HEK293 (cell line): ENCODE results near the gene PRR19.

Source experiments
- CTCF ChIA-PET: fragments of 350-600 bp; formaldehyde crosslinking; extraction: SDS; loops from one replicate; lab custom pipeline; 2021; ENCODE audit warnings: antibody characterized with exemption; lab: Yijun Ruan, JAX
- POLR2A ChIA-PET: fragments of 300-600 bp; formaldehyde crosslinking; extraction: SDS; loops from one replicate; lab custom pipeline; 2020; ENCODE audit warnings: antibody characterized with exemption, inconsistent platforms; lab: Yijun Ruan, JAX
- H3K27ac ChIP-seq: fragments of 200-500 bp; sonication (Bioruptor generic); 2 replicates; pipeline ENCODE4 v1.5.1; 2014; ENCODE audit warnings: low read depth, low read length, control low read depth, inconsistent platforms; ENCODE audit errors: extremely low read depth
- H3K36me3 ChIP-seq, 2 experiments: fragments of 200-500 bp in 1 of 2; sonication (Bioruptor generic) in 1 of 2; 1 replicate in 1 of 2; 2 replicates in 1 of 2; pipeline ENCODE4 v1.5.1; 2014 to 2017; ENCODE audit warnings: inconsistent platforms in 2 of 2, low read length in 2 of 2; ENCODE audit not compliant: control insufficient read depth in 2 of 2, insufficient read depth in 1 of 2
- H3K4me1 ChIP-seq: fragments of 200-500 bp; sonication (Bioruptor generic); 2 replicates; pipeline ENCODE4 v1.5.1; 2014; ENCODE audit warnings: mild to moderate bottlenecking, low read length, inconsistent platforms; ENCODE audit not compliant: control insufficient read depth, insufficient read depth
- H3K4me3 ChIP-seq: 2 replicates; pipeline ENCODE4 v1.5.1; 2011; ENCODE audit warnings: low read depth, mild to moderate bottlenecking, control low read depth, low read length, moderate library complexity
- H3K9me3 ChIP-seq: fragments of 200-500 bp; sonication (Bioruptor generic); 2 replicates; pipeline ENCODE4 v1.5.1; 2014; ENCODE audit warnings: low read depth, low read length, inconsistent platforms; ENCODE audit not compliant: control insufficient read depth, insufficient read depth
- KLF1 ChIP-seq: fragments of 450-650 bp; formaldehyde crosslinking; IDR thresholded peaks from 2 replicates; pipeline ENCODE4 v1.5.1; 2016; ENCODE audit warnings: missing biosample characterization, missing genetic modification characterization
- MZF1 ChIP-seq: fragments of 450-650 bp; formaldehyde crosslinking; IDR thresholded peaks from 2 replicates; pipeline ENCODE4 v1.5.1; 2017; ENCODE audit warnings: missing biosample characterization, missing genetic modification characterization, borderline replicate concordance
- SP2 ChIP-seq: fragments of 450-650 bp; formaldehyde crosslinking; IDR thresholded peaks from 2 replicates; pipeline ENCODE4 v1.5.1; 2016; ENCODE audit warnings: missing biosample characterization, missing genetic modification characterization
- ZNF133 ChIP-seq: fragments of 450-650 bp; formaldehyde crosslinking; IDR thresholded peaks from 2 replicates; pipeline ENCODE4 v1.5.1; 2016; ENCODE audit warnings: missing biosample characterization, missing genetic modification characterization
- ZNF2 ChIP-seq: fragments of 450-650 bp; formaldehyde crosslinking; IDR thresholded peaks from 2 replicates; pipeline ENCODE4 v1.5.1; 2016; ENCODE audit warnings: missing biosample characterization, missing genetic modification characterization
- ZNF350 ChIP-seq: fragments of 450-650 bp; formaldehyde crosslinking; IDR thresholded peaks from 2 replicates; pipeline ENCODE4 v1.5.0; 2017; ENCODE audit warnings: missing biosample characterization, mild to moderate bottlenecking, missing genetic modification characterization
- ZNF394 ChIP-seq: fragments of 450-650 bp; formaldehyde crosslinking; IDR thresholded peaks from 2 replicates; pipeline ENCODE4 v1.5.1; 2016; ENCODE audit warnings: missing biosample characterization, missing genetic modification characterization, mild to moderate bottlenecking, moderate library complexity, borderline replicate concordance
- ZNF530 ChIP-seq: fragments of 450-650 bp; formaldehyde crosslinking; IDR thresholded peaks from 2 replicates; pipeline ENCODE4 v1.5.1; 2016; ENCODE audit warnings: low read depth, missing biosample characterization, missing genetic modification characterization
- ZNF560 ChIP-seq: fragments of 450-650 bp; formaldehyde crosslinking; IDR thresholded peaks from 2 replicates; pipeline ENCODE4 v1.5.1; 2017; ENCODE audit warnings: missing biosample characterization, missing genetic modification characterization, borderline replicate concordance
- ZNF585B ChIP-seq: fragments of 450-650 bp; formaldehyde crosslinking; IDR thresholded peaks from 2 replicates; pipeline ENCODE4 v1.5.1; 2016; ENCODE audit warnings: missing biosample characterization, missing genetic modification characterization
- ZNF626 ChIP-seq: fragments of 450-650 bp; sonication (Bioruptor Pico); formaldehyde crosslinking; IDR thresholded peaks from 2 replicates; pipeline ENCODE4 v1.5.1; 2018; ENCODE audit warnings: missing biosample characterization, missing genetic modification characterization, inconsistent platforms
- ZNF76 ChIP-seq: fragments of 450-650 bp; formaldehyde crosslinking; IDR thresholded peaks from 2 replicates; pipeline ENCODE4; 2016; ENCODE audit warnings: low read depth, missing biosample characterization, missing genetic modification characterization, borderline replicate concordance
- ZNF768 ChIP-seq: fragments of 450-650 bp; formaldehyde crosslinking; IDR thresholded peaks from 2 replicates; pipeline ENCODE4 v1.5.1; 2018; ENCODE audit warnings: missing biosample characterization, mild to moderate bottlenecking, missing genetic modification characterization
- ZNF777 ChIP-seq: fragments of 450-650 bp; formaldehyde crosslinking; IDR thresholded peaks from 2 replicates; pipeline ENCODE4 v1.5.1; 2017; ENCODE audit warnings: missing biosample characterization, missing genetic modification characterization, borderline replicate concordance
- TF ChIP-seq, protein P1 (sequence below): fragments of 450-650 bp; formaldehyde crosslinking; optimal IDR thresholded peaks from 2 replicates; pipeline ENCODE3; 2016; ENCODE audit warnings: missing biosample characterization, mild to moderate bottlenecking, missing genetic modification characterization
- TF ChIP-seq, protein P2 (sequence below): fragments of 450-650 bp; formaldehyde crosslinking; IDR thresholded peaks from 2 replicates; pipeline ENCODE4 v1.5.1; 2016; ENCODE audit warnings: missing biosample characterization, missing genetic modification characterization
- TF ChIP-seq, protein P3 (sequence below): fragments of 450-650 bp; formaldehyde crosslinking; IDR thresholded peaks from 2 replicates; pipeline ENCODE4 v1.5.1; 2016; ENCODE audit warnings: missing biosample characterization, missing genetic modification characterization
- TF ChIP-seq, protein P4 (sequence below): fragments of 450-650 bp; IDR thresholded peaks from 2 replicates; pipeline ENCODE4 v1.5.1; 2018; ENCODE audit warnings: missing biosample characterization, mild to moderate bottlenecking, missing genetic modification characterization
- TF ChIP-seq, protein P5 (sequence below): fragments of 450-650 bp; formaldehyde crosslinking; IDR thresholded peaks from 2 replicates; pipeline ENCODE4 v1.5.1; 2016; ENCODE audit warnings: missing biosample characterization, missing genetic modification characterization, low read depth
- TF ChIP-seq, protein P6 (sequence below): fragments of 450-650 bp; formaldehyde crosslinking; IDR thresholded peaks from 2 replicates; pipeline ENCODE4 v1.5.1; 2017; ENCODE audit warnings: missing biosample characterization, missing genetic modification characterization
- TF ChIP-seq, protein P7 (sequence below): fragments of 450-650 bp; formaldehyde crosslinking; IDR thresholded peaks from 2 replicates; pipeline ENCODE4 v1.5.1; 2016; ENCODE audit warnings: missing biosample characterization, missing genetic modification characterization

PRR19 gene

DNA sequence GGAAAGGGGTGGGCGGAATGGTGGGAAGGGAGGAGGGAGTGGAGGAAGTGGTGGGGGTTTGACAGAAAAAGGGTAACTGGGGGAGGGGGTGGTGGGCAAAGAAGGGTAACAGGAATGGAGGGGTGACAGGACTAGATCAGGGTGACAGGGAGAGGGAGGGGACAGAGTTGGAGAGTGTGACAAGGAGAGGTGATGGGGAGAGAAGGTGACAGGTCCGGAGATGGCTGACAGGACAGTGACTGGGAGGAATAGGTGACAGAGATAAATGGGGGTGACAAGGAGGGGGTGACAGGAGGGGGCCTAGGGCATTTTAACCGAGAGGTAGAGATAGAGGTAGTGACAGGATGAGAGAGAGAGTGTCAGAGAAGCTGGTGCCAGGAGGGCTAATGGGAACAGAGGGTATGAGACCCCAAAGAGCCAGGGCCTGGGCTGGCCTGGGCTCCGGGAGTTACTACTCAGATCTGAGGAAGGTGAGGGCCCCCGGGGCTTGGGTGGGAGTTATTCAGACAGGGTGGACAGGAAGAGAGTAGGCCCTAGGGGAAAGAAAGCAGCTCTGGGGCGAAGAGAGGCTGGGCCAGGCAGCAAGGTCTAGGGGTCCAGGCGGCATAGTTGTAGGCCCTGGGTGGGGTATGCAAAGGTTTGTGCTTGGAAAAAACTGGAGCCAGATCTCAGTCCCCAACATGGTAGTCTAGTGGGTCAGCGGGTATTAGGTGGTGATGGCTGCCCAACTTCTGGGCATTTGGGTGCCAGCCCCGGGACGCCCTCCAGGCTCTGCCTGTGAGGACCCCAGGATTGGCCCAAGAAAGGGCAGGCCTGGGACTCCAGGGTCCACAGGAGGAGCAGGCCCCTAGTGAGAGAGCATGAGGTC lies 32.2 kb upstream of the PRR19 start (continued):
- TF ChIP-seq, protein P1, sequence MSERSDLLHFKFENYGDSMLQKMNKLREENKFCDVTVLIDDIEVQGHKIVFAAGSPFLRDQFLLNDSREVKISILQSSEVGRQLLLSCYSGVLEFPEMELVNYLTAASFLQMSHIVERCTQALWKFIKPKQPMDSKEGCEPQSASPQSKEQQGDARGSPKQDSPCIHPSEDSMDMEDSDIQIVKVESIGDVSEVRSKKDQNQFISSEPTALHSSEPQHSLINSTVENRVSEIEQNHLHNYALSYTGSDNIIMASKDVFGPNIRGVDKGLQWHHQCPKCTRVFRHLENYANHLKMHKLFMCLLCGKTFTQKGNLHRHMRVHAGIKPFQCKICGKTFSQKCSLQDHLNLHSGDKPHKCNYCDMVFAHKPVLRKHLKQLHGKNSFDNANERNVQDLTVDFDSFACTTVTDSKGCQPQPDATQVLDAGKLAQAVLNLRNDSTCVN, result no peak
- TF ChIP-seq, protein P2, sequence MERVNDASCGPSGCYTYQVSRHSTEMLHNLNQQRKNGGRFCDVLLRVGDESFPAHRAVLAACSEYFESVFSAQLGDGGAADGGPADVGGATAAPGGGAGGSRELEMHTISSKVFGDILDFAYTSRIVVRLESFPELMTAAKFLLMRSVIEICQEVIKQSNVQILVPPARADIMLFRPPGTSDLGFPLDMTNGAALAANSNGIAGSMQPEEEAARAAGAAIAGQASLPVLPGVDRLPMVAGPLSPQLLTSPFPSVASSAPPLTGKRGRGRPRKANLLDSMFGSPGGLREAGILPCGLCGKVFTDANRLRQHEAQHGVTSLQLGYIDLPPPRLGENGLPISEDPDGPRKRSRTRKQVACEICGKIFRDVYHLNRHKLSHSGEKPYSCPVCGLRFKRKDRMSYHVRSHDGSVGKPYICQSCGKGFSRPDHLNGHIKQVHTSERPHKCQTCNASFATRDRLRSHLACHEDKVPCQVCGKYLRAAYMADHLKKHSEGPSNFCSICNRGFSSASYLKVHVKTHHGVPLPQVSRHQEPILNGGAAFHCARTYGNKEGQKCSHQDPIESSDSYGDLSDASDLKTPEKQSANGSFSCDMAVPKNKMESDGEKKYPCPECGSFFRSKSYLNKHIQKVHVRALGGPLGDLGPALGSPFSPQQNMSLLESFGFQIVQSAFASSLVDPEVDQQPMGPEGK (tag by site-specific recombination), result peak; percentile 88
- TF ChIP-seq, protein P3, sequence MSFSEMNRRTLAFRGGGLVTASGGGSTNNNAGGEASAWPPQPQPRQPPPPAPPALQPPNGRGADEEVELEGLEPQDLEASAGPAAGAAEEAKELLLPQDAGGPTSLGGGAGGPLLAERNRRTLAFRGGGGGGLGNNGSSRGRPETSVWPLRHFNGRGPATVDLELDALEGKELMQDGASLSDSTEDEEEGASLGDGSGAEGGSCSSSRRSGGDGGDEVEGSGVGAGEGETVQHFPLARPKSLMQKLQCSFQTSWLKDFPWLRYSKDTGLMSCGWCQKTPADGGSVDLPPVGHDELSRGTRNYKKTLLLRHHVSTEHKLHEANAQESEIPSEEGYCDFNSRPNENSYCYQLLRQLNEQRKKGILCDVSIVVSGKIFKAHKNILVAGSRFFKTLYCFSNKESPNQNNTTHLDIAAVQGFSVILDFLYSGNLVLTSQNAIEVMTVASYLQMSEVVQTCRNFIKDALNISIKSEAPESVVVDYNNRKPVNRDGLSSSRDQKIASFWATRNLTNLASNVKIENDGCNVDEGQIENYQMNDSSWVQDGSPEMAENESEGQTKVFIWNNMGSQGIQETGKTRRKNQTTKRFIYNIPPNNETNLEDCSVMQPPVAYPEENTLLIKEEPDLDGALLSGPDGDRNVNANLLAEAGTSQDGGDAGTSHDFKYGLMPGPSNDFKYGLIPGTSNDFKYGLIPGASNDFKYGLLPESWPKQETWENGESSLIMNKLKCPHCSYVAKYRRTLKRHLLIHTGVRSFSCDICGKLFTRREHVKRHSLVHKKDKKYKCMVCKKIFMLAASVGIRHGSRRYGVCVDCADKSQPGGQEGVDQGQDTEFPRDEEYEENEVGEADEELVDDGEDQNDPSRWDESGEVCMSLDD (tag by site-specific recombination), result peak; percentile 96
- TF ChIP-seq SP2 (tag by site-specific recombination) (no peak; the same call in none of the 2 replicates), ZNF394 (tag by site-specific recombination) (no peak; the same call in 1 of the 2 replicates), ZNF530 (tag by site-specific recombination) (no peak), ZNF777 (no peak)
- TF ChIP-seq, protein P4, sequence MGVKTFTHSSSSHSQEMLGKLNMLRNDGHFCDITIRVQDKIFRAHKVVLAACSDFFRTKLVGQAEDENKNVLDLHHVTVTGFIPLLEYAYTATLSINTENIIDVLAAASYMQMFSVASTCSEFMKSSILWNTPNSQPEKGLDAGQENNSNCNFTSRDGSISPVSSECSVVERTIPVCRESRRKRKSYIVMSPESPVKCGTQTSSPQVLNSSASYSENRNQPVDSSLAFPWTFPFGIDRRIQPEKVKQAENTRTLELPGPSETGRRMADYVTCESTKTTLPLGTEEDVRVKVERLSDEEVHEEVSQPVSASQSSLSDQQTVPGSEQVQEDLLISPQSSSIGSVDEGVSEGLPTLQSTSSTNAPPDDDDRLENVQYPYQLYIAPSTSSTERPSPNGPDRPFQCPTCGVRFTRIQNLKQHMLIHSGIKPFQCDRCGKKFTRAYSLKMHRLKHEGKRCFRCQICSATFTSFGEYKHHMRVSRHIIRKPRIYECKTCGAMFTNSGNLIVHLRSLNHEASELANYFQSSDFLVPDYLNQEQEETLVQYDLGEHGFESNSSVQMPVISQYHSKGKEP (tag by site-specific recombination), result no peak

DNA sequence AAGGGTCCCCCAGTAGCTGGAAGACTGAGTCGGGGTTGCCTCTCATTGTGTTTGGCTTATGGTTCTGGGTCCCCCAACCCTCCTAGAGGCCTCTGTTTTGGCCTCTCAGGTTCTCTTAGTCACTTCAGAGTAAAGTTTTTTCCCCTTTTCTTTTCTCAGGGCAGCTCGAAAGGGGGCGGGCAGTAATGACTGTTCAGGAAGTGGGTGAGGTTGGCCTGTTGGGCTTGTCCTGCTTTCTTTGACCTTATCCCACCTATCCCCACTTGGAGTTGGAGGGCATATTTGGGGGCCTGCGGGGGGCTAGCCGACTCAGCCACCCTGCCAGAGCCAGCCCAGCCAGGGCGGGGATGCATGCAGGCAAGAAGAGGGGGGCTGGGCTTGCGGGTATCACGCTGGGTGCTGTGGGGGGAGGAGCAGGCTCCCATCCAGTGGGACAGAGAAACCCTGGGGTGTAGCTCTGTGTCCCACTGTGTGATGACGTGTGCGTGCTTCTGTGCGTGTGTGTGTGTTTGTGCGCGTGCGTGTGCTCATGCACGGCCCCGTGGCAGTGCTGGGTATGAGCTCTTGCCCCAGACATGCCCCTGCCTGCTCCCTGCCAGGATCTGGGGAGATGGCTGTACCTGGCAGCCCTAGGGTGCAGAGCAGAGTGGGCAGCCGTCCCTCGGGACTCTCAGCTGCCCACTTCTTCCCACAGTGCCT lies 31.4 kb upstream of the PRR19 start:
- ChIA-PET CTCF (interaction anchor here (1.3 to 2.7 kb wide), 3 partner anchors 9 to 25 kb away, joined by 3 to 28 read pairs (median 5); no protein-coding TSS in a partner anchor), POLR2A (interaction anchor here (0.5 to 2.7 kb wide), 5 partner anchors 9 to 27 kb away, joined by 6 to 18 read pairs (median 11); partner anchors contain the start of gene GSK3A)
- H3K4me1 ChIP-seq, result peaks cover 16% of the 10 kb centered on the region
- peaks cover 5 to 41% of the 10 kb centered on the region in 2 experiments for H3K36me3 ChIP-seq
- H3K27ac ChIP-seq, result peak overlapping the region; percentile 60
- H3K4me3 ChIP-seq, result no peak overlapping the region; the same call in 1 of the 2 replicates
- H3K9me3 ChIP-seq, result no peaks in the 10 kb centered on the region
- TF ChIP-seq ZNF2 (0 out of 2 replicates have a peak, but pooled peaks have one; percentile 22), MZF1 (tag by site-specific recombination) (no peak), ZNF133 (tag by site-specific recombination) (no peak), ZNF626 (tag by site-specific recombination) (no peak), ZNF768 (tag by site-specific recombination) (no peak), ZNF350 (tag by site-specific recombination) (no peak), ZNF76 (tag by site-specific recombination) (no peak), ZNF585B (no peak), ZNF560 (tag by site-specific recombination) (no peak), KLF1 (tag by site-specific recombination) (no peak)
- TF ChIP-seq, protein P5, sequence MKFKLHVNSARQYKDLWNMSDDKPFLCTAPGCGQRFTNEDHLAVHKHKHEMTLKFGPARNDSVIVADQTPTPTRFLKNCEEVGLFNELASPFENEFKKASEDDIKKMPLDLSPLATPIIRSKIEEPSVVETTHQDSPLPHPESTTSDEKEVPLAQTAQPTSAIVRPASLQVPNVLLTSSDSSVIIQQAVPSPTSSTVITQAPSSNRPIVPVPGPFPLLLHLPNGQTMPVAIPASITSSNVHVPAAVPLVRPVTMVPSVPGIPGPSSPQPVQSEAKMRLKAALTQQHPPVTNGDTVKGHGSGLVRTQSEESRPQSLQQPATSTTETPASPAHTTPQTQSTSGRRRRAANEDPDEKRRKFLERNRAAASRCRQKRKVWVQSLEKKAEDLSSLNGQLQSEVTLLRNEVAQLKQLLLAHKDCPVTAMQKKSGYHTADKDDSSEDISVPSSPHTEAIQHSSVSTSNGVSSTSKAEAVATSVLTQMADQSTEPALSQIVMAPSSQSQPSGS (tag by site-specific recombination), result no peak
- TF ChIP-seq, protein P6, sequence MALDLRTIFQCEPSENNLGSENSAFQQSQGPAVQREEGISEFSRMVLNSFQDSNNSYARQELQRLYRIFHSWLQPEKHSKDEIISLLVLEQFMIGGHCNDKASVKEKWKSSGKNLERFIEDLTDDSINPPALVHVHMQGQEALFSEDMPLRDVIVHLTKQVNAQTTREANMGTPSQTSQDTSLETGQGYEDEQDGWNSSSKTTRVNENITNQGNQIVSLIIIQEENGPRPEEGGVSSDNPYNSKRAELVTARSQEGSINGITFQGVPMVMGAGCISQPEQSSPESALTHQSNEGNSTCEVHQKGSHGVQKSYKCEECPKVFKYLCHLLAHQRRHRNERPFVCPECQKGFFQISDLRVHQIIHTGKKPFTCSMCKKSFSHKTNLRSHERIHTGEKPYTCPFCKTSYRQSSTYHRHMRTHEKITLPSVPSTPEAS, result no peak
- TF ChIP-seq, protein P7, sequence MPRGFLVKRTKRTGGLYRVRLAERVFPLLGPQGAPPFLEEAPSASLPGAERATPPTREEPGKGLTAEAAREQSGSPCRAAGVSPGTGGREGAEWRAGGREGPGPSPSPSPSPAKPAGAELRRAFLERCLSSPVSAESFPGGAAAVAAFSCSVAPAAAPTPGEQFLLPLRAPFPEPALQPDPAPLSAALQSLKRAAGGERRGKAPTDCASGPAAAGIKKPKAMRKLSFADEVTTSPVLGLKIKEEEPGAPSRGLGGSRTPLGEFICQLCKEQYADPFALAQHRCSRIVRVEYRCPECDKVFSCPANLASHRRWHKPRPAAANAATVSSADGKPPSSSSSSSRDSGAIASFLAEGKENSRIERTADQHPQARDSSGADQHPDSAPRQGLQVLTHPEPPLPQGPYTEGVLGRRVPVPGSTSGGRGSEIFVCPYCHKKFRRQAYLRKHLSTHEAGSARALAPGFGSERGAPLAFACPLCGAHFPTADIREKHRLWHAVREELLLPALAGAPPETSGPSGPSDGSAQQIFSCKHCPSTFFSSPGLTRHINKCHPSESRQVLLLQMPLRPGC, result no peak
